ENCODE data around the gene CDC14A.
A peak's percentile ranks its signal among the peaks of the same experiment; 100 is the strongest.

Gene CDC14A

GRCh38 chr1:100452641-100453040 is 100.3 kb downstream of the CDC14A start:
- DNase-seq: no peak

DNA sequence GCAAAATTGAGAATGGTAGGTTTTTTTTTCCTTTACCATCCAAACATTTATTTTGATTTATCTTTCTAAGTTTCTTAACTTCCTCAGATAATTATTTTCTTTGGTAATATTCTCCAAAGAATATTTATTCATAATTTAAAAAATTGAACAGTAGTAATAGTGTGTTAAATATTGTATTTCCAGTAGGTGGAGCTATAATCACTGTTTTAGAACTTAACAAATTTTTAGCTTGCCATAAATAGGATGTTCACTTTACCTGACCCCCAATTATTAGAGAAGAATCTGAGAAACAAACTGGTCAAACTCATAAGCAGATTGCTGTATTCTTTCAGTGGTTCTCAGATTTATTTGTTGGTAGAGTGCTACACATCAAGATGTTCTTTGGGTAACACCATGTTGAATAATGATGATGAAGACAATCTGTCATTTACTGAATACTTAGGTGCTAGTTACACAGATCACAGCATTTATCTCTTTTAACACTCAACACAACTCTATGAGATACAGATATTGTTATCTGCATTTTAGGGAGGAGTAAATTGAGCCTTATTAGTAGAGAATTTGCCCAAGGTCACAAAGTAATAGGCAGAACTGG is 103.3 kb downstream of the CDC14A start:
- peak in 1 of 3 experiments; percentile 36 for DNase-seq

DNA sequence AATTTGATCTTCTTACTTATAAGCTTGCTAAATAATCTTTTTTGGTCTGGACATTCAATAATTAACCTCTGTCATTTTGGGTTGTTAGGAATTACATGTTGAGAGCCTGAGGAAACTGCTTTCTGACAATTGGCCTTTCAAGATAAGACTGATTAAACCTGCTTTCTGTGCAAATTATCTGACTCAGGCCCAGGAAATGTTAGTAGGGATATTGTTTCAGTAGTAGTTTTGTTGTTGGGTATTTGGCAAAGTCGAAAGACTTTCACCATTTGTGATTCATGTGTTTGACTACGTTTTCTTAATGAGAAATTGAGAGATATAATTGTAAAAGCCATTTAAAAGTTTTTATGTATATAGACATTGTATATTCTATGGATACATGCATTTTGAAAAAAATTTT is 104.6 kb downstream of the CDC14A start:
- DNase-seq: no peak

GRCh38 chr1:100457683-100458082 is 105.4 kb downstream of the CDC14A start:
- no peak for DNase-seq

- DNase-seq: no peak
Measured at GRCh38 chr1:100458661-100459357, 106.5 kb downstream of the CDC14A start.

DNA sequence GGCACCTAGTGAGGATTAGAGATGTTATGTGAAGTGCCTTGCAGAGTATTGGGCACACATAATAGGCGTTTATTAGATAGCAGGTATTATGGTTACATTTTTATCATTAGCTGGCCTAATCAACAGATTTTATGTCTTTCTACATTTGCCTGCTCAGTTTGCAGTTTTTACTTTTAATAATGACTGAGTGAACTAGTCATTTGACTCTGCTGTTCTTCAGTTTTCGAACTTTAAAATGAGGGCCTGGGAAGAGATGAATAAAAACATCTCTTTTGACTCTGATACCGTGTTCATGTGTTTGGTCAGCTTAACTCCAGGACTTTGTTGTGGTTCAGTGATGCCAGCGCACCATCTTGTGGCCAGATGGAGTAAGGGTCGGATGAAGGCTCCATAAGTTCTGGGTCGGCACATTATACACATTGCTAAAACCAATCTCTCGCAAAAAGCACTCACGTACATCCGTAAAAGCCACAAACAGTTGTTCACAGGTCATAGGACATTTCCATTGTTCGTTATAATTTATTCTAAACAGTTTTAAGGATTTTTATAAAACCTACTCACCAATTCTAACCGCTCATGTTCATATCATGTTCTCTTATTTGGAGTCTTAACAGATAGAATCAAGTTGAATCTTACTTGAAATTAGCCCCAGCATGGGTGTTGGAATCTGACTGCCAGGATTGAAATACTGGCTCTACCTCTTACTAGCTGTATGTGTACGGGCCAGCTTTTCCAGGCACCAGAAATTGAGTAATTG is 107.2 kb downstream of the CDC14A start:
- DNase-seq: peak; percentile 62 to 88 (median 66)

DNA sequence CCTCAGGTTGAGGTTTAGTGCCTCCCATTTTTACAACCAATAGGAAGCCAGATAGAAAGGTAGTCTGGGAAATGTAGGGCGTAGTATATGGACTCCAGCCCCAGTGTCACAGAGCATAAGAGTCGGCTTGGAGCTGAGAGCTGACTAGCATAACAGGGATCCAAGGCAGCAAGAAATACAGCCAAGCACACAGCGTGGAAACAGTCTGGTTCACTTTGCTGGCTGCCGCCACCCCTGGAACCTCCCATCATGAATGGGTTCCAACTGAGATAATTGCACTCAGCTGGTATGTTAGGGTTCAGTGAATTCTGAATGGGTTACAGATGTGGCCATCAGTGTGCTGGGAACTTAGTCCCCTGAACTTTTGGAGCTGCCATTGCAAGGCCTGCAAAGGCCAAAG is 108.9 kb downstream of the CDC14A start:
- peak; percentile 34 to 78 (median 56) for DNase-seq

GRCh38 chr1:100462326-100463025 is 110.2 kb downstream of the CDC14A start:
- peak in 1 of 3 experiments; percentile 3 for DNase-seq

- peak in 2 of 3 experiments; percentile 46 to 51 for DNase-seq
Measured at GRCh38 chr1:100463791-100464424, 111.6 kb downstream of the CDC14A start.

- DNase-seq: peak in 1 of 3 experiments; percentile 4
Measured at GRCh38 chr1:100469578-100469977, 117.3 kb downstream of the CDC14A start.

DNA sequence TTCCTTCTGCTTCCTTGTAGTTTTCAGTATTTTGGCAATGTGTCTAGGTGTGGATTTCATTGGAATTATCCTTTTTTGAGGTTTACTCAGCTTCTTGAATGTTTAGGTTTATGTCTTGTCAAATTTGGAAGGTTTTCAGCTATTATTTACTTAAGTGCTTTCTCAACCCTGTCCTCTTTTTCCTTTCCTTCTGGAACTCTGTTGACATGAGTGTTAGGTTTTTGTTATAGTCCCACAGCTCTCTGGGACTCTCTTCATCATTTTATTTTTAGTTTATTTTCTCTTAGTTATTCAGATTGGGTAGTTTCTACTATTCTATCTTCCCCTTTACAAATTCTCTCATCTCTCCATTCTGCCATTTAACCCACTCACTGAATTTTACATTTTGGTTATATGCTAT is 122.5 kb downstream of the CDC14A start:
- DNase-seq: no peak

GRCh38 chr1:100476735-100477290 is 124.5 kb downstream of the CDC14A start:
- no peak for DNase-seq

DNA sequence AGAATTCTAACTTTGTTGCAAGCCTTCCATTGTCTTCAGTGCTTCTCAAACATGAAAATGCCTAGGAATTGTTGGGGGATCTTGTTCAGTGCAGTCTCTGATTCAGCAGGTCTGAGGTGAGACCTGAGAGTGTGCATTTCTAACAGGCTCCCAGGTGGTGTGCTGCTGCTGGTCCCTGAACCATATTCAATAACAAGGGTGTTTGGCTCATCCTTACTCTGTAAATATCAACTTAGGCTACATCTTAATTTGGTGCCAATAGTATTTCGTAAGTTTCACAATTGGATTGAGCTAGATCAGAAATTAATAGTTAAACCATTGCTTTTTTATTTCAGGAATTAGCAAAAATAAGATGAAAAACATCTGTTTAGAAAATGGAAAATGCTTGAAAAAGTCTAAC is 126.5 kb downstream of the CDC14A start:
- no peak for DNase-seq

DNA sequence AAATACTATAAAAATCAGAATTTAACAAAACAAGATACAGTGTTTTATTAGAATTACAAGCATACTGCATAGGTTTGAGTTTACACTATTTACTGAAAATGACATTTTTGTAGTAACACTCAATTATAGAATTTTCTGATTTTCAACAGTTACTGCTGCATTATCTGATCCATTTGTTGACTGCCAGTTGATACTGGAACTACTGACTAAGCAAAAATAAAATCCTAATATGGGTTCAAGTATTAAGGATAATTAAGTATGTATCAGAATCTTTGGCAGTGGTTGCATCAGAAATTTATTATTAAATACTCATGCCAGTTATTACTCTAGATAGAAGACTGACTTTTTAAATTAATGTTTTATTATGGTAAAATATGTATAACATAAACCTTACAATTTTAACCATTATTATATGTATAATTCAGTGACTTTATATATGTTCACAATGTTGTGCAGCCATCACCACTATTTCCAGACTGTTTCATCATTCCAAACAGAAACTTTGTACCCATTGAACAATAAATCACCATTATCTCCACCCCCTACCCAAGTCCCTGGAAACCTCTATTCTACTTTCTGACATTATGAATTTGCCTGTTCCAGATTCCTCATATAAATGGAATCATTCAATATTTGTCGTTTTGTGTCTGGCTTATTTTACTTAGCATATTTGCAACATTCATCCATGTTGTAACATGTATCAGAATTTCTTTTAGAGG is 127.5 kb downstream of the CDC14A start:
- no peak for DNase-seq

GRCh38 chr1:100481303-100481702 is 129.0 kb downstream of the CDC14A start:
- no peak for DNase-seq

GRCh38 chr1:100482167-100482566 is 129.9 kb downstream of the CDC14A start:
- no peak for DNase-seq

DNA sequence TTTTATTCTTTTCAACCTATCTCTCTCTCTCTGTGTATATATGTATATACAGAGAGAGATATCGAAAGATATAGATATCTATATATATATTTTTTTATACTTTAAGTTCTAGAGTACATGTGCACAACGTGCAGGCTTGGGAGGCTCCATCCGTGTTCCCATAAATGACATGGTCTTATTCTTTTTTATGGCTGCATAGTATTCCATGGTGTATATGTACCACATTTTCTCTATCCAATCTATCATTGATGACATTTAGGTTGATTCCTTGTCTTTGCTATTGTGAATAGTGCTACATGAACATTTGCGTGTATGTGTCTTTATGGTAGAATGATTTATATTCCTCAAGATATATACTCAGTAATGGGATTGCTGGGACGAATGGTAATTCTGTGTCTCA is 130.4 kb downstream of the CDC14A start:
- DNase-seq: no peak

GRCh38 chr1:100483230-100483629 is 130.9 kb downstream of the CDC14A start:
- no peak for DNase-seq

GRCh38 chr1:100485855-100486258 is 133.6 kb downstream of the CDC14A start:
- no peak for DNase-seq

DNA sequence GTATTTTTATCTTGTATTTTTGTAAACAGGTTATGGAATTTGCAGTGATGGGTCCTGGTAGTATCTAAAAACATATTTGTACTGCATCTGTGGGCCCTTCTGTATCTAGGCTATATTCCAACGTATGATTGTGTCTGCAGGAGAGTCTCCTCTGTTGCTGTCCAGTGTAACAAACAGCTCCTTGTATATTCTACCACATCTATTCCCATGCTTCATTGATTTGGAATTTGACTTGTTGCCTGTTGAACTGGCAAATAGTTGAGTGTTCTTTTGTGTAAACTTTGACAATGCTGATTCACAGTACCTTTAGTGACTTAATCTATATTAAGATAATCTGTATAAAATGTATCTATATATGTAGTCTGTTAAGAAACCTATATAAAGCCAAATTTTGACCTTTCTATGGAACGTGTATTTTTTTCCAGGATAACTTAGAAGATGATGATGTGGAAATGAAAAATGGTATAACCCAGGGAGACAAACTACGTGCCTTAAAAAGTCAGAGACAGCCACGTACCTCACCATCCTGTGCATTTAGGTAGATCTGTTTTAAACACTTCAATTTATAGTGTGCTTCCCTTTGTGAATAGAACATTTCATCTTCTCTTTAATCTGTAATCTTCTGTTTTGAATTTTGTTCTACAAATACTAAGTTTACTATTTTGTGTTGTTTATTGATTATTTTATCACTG is 142.2 kb downstream of the CDC14A start:
- DNase-seq: no peak

- DNase-seq: no peak
Measured at GRCh38 chr1:100496896-100497295, 144.6 kb downstream of the CDC14A start.
